ENCODE measurements around the gene IFI6. TPM values are rescaled to one million over a fixed set of nuclear protein-coding genes. Genes with fewer than 3 reads are reported as not detected.
"Not testable (repeated sequence)": the region's sequence is repeated elsewhere in the genome, so short reads cannot be mapped to it uniquely, and the experiment has no call there.

The IFI6 gene
- total RNA-seq, 4 donors from 2014 or later, result 1.2 to 28.1 (median 14.2) TPM

GRCh38 chr1:27686223-27686990, 14.4 kb upstream of the IFI6 start:
- in situ Hi-C loops (cut with MboI; ENCODE audit: low pct_ligation_motif_present in 1 of 4, low pct_unique_long_range_greater_than_20kb in 1 of 4, low sequenced_read_pairs in 3 of 4) (no loop called here), intact Hi-C loops (cut with DNase I; ENCODE audit: low total_unique reads) (no loop called here)
- Histone ChIP-seq H3K9me3 (peaks cover 3% of the 10 kb centered on the region in 2 donors), H3K27ac (peak overlapping the region in 3 of 4 donors; percentile 41 to 54 (median 53)), H3K4me1 (no peaks in the 10 kb centered on the region), H3K36me3 (no peaks in the 10 kb centered on the region), H3K4me3 (no peak overlapping the region), H3K27me3 (no peaks in the 10 kb centered on the region)
- WGBS, 2 donors (ENCODE audit: low coverage in 1 of 2), result 60% methylated on average over 20 of the region's 21 CpGs; no CpG with 5 or more reads in 1 of the 2 donors
- TF ChIP-seq POLR2AphosphoS5 (IDR thresholded peaks at IDR 0.05), result peak; percentile 17 to 45 (median 22)
- no peak for TF ChIP-seq CTCF (IDR thresholded peaks at IDR 0.05)
- no peak for TF ChIP-seq POLR2A (IDR thresholded peaks at IDR 0.05)
- no peak for TF ChIP-seq EP300 (IDR thresholded peaks at IDR 0.05; ENCODE audit: low read depth)
- DNase-seq, result peak; percentile 84

- TF ChIP-seq POLR2AphosphoS5 (IDR thresholded peaks at IDR 0.05) (no peak), EP300 (IDR thresholded peaks at IDR 0.05; ENCODE audit: low read depth) (no peak), CTCF (IDR thresholded peaks at IDR 0.05) (no peak), POLR2A (IDR thresholded peaks at IDR 0.05) (no peak)
- Histone ChIP-seq H3K27me3 (no peaks in the 10 kb centered on the region), H3K4me3 (no peak overlapping the region), H3K4me1 (no peaks in the 10 kb centered on the region), H3K36me3 (no peaks in the 10 kb centered on the region), H3K27ac (no peak overlapping the region), H3K9me3 (peaks cover 17 to 18% of the 10 kb centered on the region in 2 donors)
- intact Hi-C loops (cut with DNase I; ENCODE audit: low total_unique reads) (no loop called here), in situ Hi-C loops (cut with MboI; ENCODE audit: low pct_ligation_motif_present in 1 of 4, low pct_unique_long_range_greater_than_20kb in 1 of 4, low sequenced_read_pairs in 3 of 4) (no loop called here)
- 91 to 93% methylated on average over 2 of the region's 2 CpGs for WGBS, 2 donors (ENCODE audit: low coverage in 1 of 2)
- DNase-seq, result no peak
Measured at GRCh38 chr1:27684176-27684575, 12.2 kb upstream of the IFI6 start.

- Histone ChIP-seq H3K27me3 (no peaks in the 10 kb centered on the region), H3K4me3 (no peak overlapping the region), H3K4me1 (no peaks in the 10 kb centered on the region), H3K9me3 (peaks cover 17 to 18% of the 10 kb centered on the region in 2 donors), H3K27ac (no peak overlapping the region), H3K36me3 (no peaks in the 10 kb centered on the region)
- in situ Hi-C loops (cut with MboI; ENCODE audit: low pct_ligation_motif_present in 1 of 4, low pct_unique_long_range_greater_than_20kb in 1 of 4, low sequenced_read_pairs in 3 of 4) (no loop called here), intact Hi-C loops (cut with DNase I; ENCODE audit: low total_unique reads) (no loop called here)
- TF ChIP-seq POLR2A (IDR thresholded peaks at IDR 0.05) (no peak), POLR2AphosphoS5 (IDR thresholded peaks at IDR 0.05) (no peak), EP300 (IDR thresholded peaks at IDR 0.05; ENCODE audit: low read depth) (no peak), CTCF (IDR thresholded peaks at IDR 0.05) (no peak)
- 63 to 65% methylated on average over 3 to 5 of the region's 5 CpGs for WGBS, 2 donors (ENCODE audit: low coverage in 1 of 2)
- no peak for DNase-seq
Measured at GRCh38 chr1:27682351-27682944, 10.5 kb upstream of the IFI6 start.

- peaks cover 17 to 18% of the 10 kb centered on the region in 2 donors for H3K9me3 ChIP-seq
- H3K4me3 ChIP-seq; in situ Hi-C loops (cut with MboI; ENCODE audit: low pct_ligation_motif_present in 1 of 4, low pct_unique_long_range_greater_than_20kb in 1 of 4, low sequenced_read_pairs in 3 of 4); H3K27ac ChIP-seq; intact Hi-C loops (cut with DNase I; ENCODE audit: low total_unique reads); DNase-seq; H3K4me1 ChIP-seq; H3K36me3 ChIP-seq; H3K27me3 ChIP-seq: not testable (repeated sequence)
- 95 to 98% methylated on average over 4 of the region's 4 CpGs for WGBS, 2 donors (ENCODE audit: low coverage in 1 of 2)
Measured at GRCh38 chr1:27681580-27681979, 9.6 kb upstream of the IFI6 start.

GRCh38 chr1:27680225-27680791, 8.3 kb upstream of the IFI6 start:
- DNase-seq; H3K27me3 ChIP-seq; H3K36me3 ChIP-seq; in situ Hi-C loops (cut with MboI; ENCODE audit: low pct_ligation_motif_present in 1 of 4, low pct_unique_long_range_greater_than_20kb in 1 of 4, low sequenced_read_pairs in 3 of 4); intact Hi-C loops (cut with DNase I; ENCODE audit: low total_unique reads); H3K27ac ChIP-seq; H3K4me1 ChIP-seq; H3K4me3 ChIP-seq: not testable (repeated sequence)
- H3K9me3 ChIP-seq, result peaks cover 17 to 18% of the 10 kb centered on the region in 2 donors
- WGBS, 2 donors (ENCODE audit: low coverage in 1 of 2), result 90% methylated on average over 2 of the region's 2 CpGs; no CpG with 5 or more reads in 1 of the 2 donors
